HCT116 (cell line): ENCODE results near the gene CNN3. TPM values are rescaled to one million over a fixed set of nuclear protein-coding genes. Genes with fewer than 3 reads are reported as not detected.

ENCODE experiments used
- ATAC-seq: fragments of 200-7000 bp; cut with Tn5 transposase; 2 replicates; pipeline ENCODE4 v1.9.1; 2020; ENCODE audit warnings: mild to moderate bottlenecking, moderate library complexity
- BruUV-seq: library from RNA; stranded (reverse); fragments of 400-500 nt; replicated peaks from 2 replicates; lab custom pipeline; 2021; lab: Mats Ljungman, UMichigan
- CTCF ChIA-PET: fragments of 300-600 bp; sonication (Branson Sonifier 250); formaldehyde crosslinking; loops from one replicate; lab custom pipeline; 2021; ENCODE audit warnings: antibody characterized with exemption; lab: Charles Lee
- POLR2A ChIA-PET: fragments of 300-600, 350-600 bp; sonication (Branson Sonifier 250); formaldehyde crosslinking; loops from one replicate; lab custom pipeline; 2021; ENCODE audit warnings: antibody characterized with exemption; lab: Charles Lee
- RAD21 ChIA-PET, 2 experiments: fragments of 300-600 bp; sonication (Branson Sonifier 250); formaldehyde crosslinking; loops; one replicate each; lab custom pipeline; 2023; ENCODE audit warnings: low total read pairs in 2 of 2; ENCODE audit not compliant: uncharacterized antibody in 2 of 2, unreplicated experiment in 2 of 2, low non-redundant PET in 1 of 2; lab: Charles Lee
- DNase-seq: peaks from one replicate; pipeline ENCODE4 v3.0.0-alpha.2; 2010; ENCODE audit warnings: low read depth, low spot score
- H2AFZ ChIP-seq: fragments of 200-600 bp; shearing (Covaris generic), sonication (generic); 2 replicates; pipeline ENCODE4 v1.6.1; 2017; ENCODE audit warnings: low read depth, mixed run types, mixed read lengths, antibody characterized with exemption, low read length; ENCODE audit not compliant: poor library complexity, severe bottlenecking
- H3K27ac ChIP-seq: 2 replicates; pipeline ENCODE4 v1.5.1; 2012; ENCODE audit warnings: low read depth, low read length
- H3K27me3 ChIP-seq: fragments of 200-600 bp; sonication (generic); 2 replicates; pipeline ENCODE4 v1.6.1; 2016; ENCODE audit warnings: mixed run types, low read length, mixed read lengths; ENCODE audit not compliant: insufficient read depth
- H3K36me3 ChIP-seq, 2 experiments: fragments of 200-500 bp in 1 of 2; fragments of 200-600 bp in 1 of 2; sonication (Bioruptor generic) in 1 of 2; sonication (generic) in 1 of 2; 2 replicates each; pipeline versions ENCODE4 v1.5.1 to v1.6.1; 2014 to 2016; ENCODE audit warnings: low read length in 2 of 2, inconsistent platforms in 1 of 2, mixed read lengths in 1 of 2, mixed run types in 1 of 2; ENCODE audit not compliant: insufficient read depth in 2 of 2, control insufficient read depth in 1 of 2
- H3K4me1 ChIP-seq, 2 experiments: fragments of 200-600 bp in 1 of 2; sonication (generic) in 1 of 2; 2 replicates each; pipeline versions ENCODE4 v1.5.1 to v1.6.1; 2012 to 2017; ENCODE audit warnings: low read length in 2 of 2, inconsistent platforms in 1 of 2, mild to moderate bottlenecking in 1 of 2, mixed read lengths in 1 of 2, mixed run types in 1 of 2, moderate library complexity in 1 of 2; ENCODE audit not compliant: insufficient read depth in 2 of 2, control insufficient read depth in 1 of 2
- H3K4me2 ChIP-seq: fragments of 200-600 bp; sonication (generic); 2 replicates; pipeline ENCODE4 v1.6.1; 2017; ENCODE audit warnings: mixed run types, low read length, mixed read lengths
- H3K4me3 ChIP-seq, 2 experiments: fragments of 200-600 bp in 1 of 2; sonication (generic) in 1 of 2; replicated peaks in 1 of 2; 2 replicates each; pipeline ENCODE4 v1.5.1; 2011 to 2016; ENCODE audit warnings: low read length in 2 of 2, control low read depth in 1 of 2, low read depth in 1 of 2, mild to moderate bottlenecking in 1 of 2, mixed read lengths in 1 of 2, mixed run types in 1 of 2
- H3K79me2 ChIP-seq: fragments of 200-600 bp; sonication (generic); 2 replicates; pipeline ENCODE4 v1.6.1; 2017; ENCODE audit warnings: mild to moderate bottlenecking, mixed run types, low read length, moderate library complexity, mixed read lengths; ENCODE audit not compliant: insufficient read depth
- H3K9ac ChIP-seq: fragments of 200-600 bp; sonication (generic); 2 replicates; pipeline ENCODE4 v1.6.1; 2016; ENCODE audit warnings: low read length, mixed read lengths
- H3K9me2 ChIP-seq: fragments of 200-600 bp; sonication (generic), shearing (Covaris generic); 2 replicates; pipeline ENCODE4 v1.6.1; 2017; ENCODE audit warnings: mixed run types, mild to moderate bottlenecking, moderate library complexity; ENCODE audit not compliant: insufficient read depth
- H3K9me3 ChIP-seq, 2 experiments: fragments of 200-500 bp in 1 of 2; fragments of 200-600 bp in 1 of 2; sonication (Bioruptor generic) in 1 of 2; sonication (generic) in 1 of 2; 2 replicates each; pipeline ENCODE4 v1.6.1; 2014 to 2017; ENCODE audit warnings: low read length in 2 of 2, mixed read lengths in 2 of 2, inconsistent platforms in 1 of 2, low read depth in 1 of 2, mild to moderate bottlenecking in 1 of 2, mixed run types in 1 of 2, moderate library complexity in 1 of 2; ENCODE audit not compliant: control insufficient read depth in 1 of 2, insufficient read depth in 1 of 2
- H4K20me1 ChIP-seq: fragments of 200-600 bp; sonication (generic), shearing (Covaris generic); 2 replicates; pipeline ENCODE4 v1.6.1; 2017; ENCODE audit warnings: mixed run types, mild to moderate bottlenecking, moderate library complexity; ENCODE audit not compliant: insufficient read depth
- ATF3 ChIP-seq: IDR thresholded peaks from 2 replicates; pipeline ENCODE4 v1.6.1; 2012
- CBX3 ChIP-seq: IDR thresholded peaks from 2 replicates; pipeline ENCODE4 v1.6.1; 2012; ENCODE audit warnings: low read depth
- CEBPB ChIP-seq: IDR thresholded peaks from 2 replicates; pipeline ENCODE4 v1.6.1; 2012; ENCODE audit warnings: low read depth
- EGR1 ChIP-seq: IDR thresholded peaks from 2 replicates; pipeline ENCODE4 v1.6.1; 2012; ENCODE audit warnings: low read depth
- EZH2phosphoT487 ChIP-seq: fragments of 200-600 bp; IDR thresholded peaks from 2 replicates; pipeline ENCODE4 v1.6.1; 2018; ENCODE audit warnings: antibody characterized with exemption, borderline replicate concordance
- FOSL1 ChIP-seq: IDR thresholded peaks from 2 replicates; pipeline ENCODE4 v1.6.1; 2012; ENCODE audit warnings: low read depth
- JUND ChIP-seq: IDR thresholded peaks from 2 replicates; pipeline ENCODE4 v1.6.1; 2012
- REST ChIP-seq: IDR thresholded peaks from 2 replicates; pipeline ENCODE4 v1.6.1; 2012; ENCODE audit warnings: low read depth
- SIN3A ChIP-seq: IDR thresholded peaks from 2 replicates; pipeline ENCODE4 v1.6.1; 2012; ENCODE audit warnings: low read depth
- SP1 ChIP-seq: IDR thresholded peaks from 2 replicates; pipeline ENCODE4 v1.6.1; 2012; ENCODE audit warnings: low read depth
- intact Hi-C: fragments of 100-400 bp; cut with micrococcal nuclease; formaldehyde crosslinking; loops from 2 replicates; pipeline ENCODE4 v1.10.0; 2022
- total RNA-seq: library from RNA; stranded (reverse); gene quantifications from one replicate; pipeline ENCODE4 v1.2.1, GENCODE V29; 2021; ENCODE audit not compliant: unreplicated experiment
- TF ChIP-seq, protein P1 (sequence below): IDR thresholded peaks from 2 replicates; pipeline ENCODE4 v1.6.1; 2012

Gene CNN3
- total RNA-seq, 1 experiment from 2014 or later: 109 TPM

GRCh38 chr1:94894630-94895029 is 32.3 kb downstream of the CNN3 start:
- no peak overlapping the region for H2AFZ ChIP-seq
- no peaks in the 10 kb centered on the region for H3K79me2 ChIP-seq
- TF ChIP-seq REST (no peak), SIN3A (no peak), FOSL1 (no peak), CBX3 (no peak), ATF3 (no peak), SP1 (no peak), EGR1 (no peak), EZH2phosphoT487 (no peak), JUND (no peak), CEBPB (no peak)
- TF ChIP-seq, protein P1, sequence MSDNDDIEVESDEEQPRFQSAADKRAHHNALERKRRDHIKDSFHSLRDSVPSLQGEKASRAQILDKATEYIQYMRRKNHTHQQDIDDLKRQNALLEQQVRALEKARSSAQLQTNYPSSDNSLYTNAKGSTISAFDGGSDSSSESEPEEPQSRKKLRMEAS: no peak
- peaks cover 26 to 32% of the 10 kb centered on the region in 2 experiments; a peak in 3 of 4 replicates for H3K36me3 ChIP-seq
- H3K9me3 ChIP-seq: no peaks in the 10 kb centered on the region
- no peaks in the 10 kb centered on the region for H3K27me3 ChIP-seq
- H3K4me3 ChIP-seq: no peak overlapping the region
- BruUV-seq: no TSS peak
- H3K9ac ChIP-seq: no peak overlapping the region
- POLR2A ChIA-PET: no interaction called here
- DNase-seq: no peak
- no peak overlapping the region for H3K27ac ChIP-seq
- RAD21 ChIA-PET: no interaction called here
- H3K4me1 ChIP-seq: peaks cover 11 to 13% of the 10 kb centered on the region in 2 experiments
- H3K9me2 ChIP-seq: no peaks in the 10 kb centered on the region
- H4K20me1 ChIP-seq: no peaks in the 10 kb centered on the region
- CTCF ChIA-PET: no interaction called here
- intact Hi-C loops: no loop called here
- no peak for ATAC-seq
- no peak overlapping the region for H3K4me2 ChIP-seq
